OCI-LY7 (cell line): ENCODE data around the gene FBXO47. TPM values are rescaled to one million over a fixed set of nuclear protein-coding genes. Genes with fewer than 3 reads are reported as not detected.

Experiments
- BruUV-seq: library from RNA; stranded (reverse); fragments of 400-500 nt; replicated peaks from 2 replicates; lab custom pipeline; 2021; lab: Mats Ljungman, UMichigan
- CTCF ChIA-PET: fragments of 300-600 bp; sonication (Branson Sonifier 250); formaldehyde crosslinking; loops from one replicate; lab custom pipeline; 2022; ENCODE audit warnings: antibody characterized with exemption; ENCODE audit not compliant: unreplicated experiment; lab: Charles Lee
- POLR2A ChIA-PET: fragments of 300-600 bp; sonication (Branson Sonifier 250); formaldehyde crosslinking; loops from one replicate; lab custom pipeline; 2022; ENCODE audit warnings: antibody characterized with exemption; lab: Charles Lee
- DNase-seq: peaks from one replicate; pipeline ENCODE4 v3.0.0-alpha.2; 2015; ENCODE audit warnings: low spot score
- H2AFZ ChIP-seq: fragments of 200-600 bp; sonication (generic), shearing (Covaris generic); 2 replicates; pipeline ENCODE4 v1.6.1; 2014; ENCODE audit warnings: mild to moderate bottlenecking, antibody characterized with exemption, low read length, moderate library complexity
- H3K27ac ChIP-seq: fragments of 200-600 bp; sonication (generic); 2 replicates; pipeline ENCODE4 v1.5.1; 2014; ENCODE audit warnings: mixed run types, low read depth, mild to moderate bottlenecking, moderate library complexity, low read length, inconsistent platforms; ENCODE audit not compliant: poor library complexity, severe bottlenecking
- H3K36me3 ChIP-seq: fragments of 200-600 bp; sonication (generic); 2 replicates; pipeline ENCODE4 v1.6.1; 2014; ENCODE audit warnings: mild to moderate bottlenecking, antibody characterized with exemption, low read length, moderate library complexity, mixed read lengths; ENCODE audit not compliant: insufficient read depth
- H3K4me1 ChIP-seq: fragments of 200-600 bp; sonication (generic); 2 replicates; pipeline ENCODE4 v1.5.1; 2014; ENCODE audit warnings: mild to moderate bottlenecking, low read length; ENCODE audit not compliant: insufficient read depth, poor library complexity, severe bottlenecking
- H3K4me2 ChIP-seq: fragments of 200-600 bp; sonication (generic); 2 replicates; pipeline ENCODE4 v1.6.1; 2014; ENCODE audit warnings: mild to moderate bottlenecking, low read length
- H3K4me3 ChIP-seq: fragments of 200-600 bp; sonication (generic); 2 replicates; pipeline ENCODE4 v1.5.1; 2014; ENCODE audit warnings: mild to moderate bottlenecking, low read depth, low read length; ENCODE audit not compliant: poor library complexity, severe bottlenecking
- H3K79me2 ChIP-seq: fragments of 200-600 bp; sonication (generic); 2 replicates; pipeline ENCODE4 v1.6.1; 2016; ENCODE audit warnings: low read depth, mild to moderate bottlenecking, low read length, moderate library complexity, mixed read lengths; ENCODE audit not compliant: insufficient read depth
- H3K9me2 ChIP-seq: fragments of 200-600 bp; sonication (generic); 2 replicates; pipeline ENCODE4 v1.6.1; 2016; ENCODE audit warnings: mild to moderate bottlenecking, low read length, mixed read lengths; ENCODE audit not compliant: insufficient read depth
- H3K9me3 ChIP-seq: fragments of 200-600 bp; sonication (generic); 2 replicates; pipeline ENCODE4 v1.6.1; 2014; ENCODE audit warnings: mild to moderate bottlenecking, mixed run types, low read length, mixed read lengths
- H4K20me1 ChIP-seq: fragments of 200-600 bp; sonication (generic); 2 replicates; pipeline ENCODE4 v1.6.1; 2014; ENCODE audit warnings: mild to moderate bottlenecking, antibody characterized with exemption, low read length, moderate library complexity, mixed read lengths; ENCODE audit not compliant: insufficient read depth
- CTCF ChIP-seq: fragments of 200-600 bp; sonication (generic); conservative IDR thresholded peaks from 2 replicates; pipeline ENCODE4 v1.5.1; 2014; ENCODE audit warnings: mild to moderate bottlenecking, antibody characterized with exemption, low read length, moderate library complexity, mixed read lengths
- EZH2phosphoT487 ChIP-seq: fragments of 200-600 bp; sonication (generic); IDR thresholded peaks from 2 replicates; pipeline ENCODE4 v1.6.1; 2018; ENCODE audit warnings: low read depth, borderline replicate concordance, mild to moderate bottlenecking, mixed run types, antibody characterized with exemption, low read length, moderate library complexity, mixed read lengths
- intact Hi-C: fragments of 100-400 bp; cut with micrococcal nuclease; formaldehyde crosslinking; loops from one replicate; pipeline ENCODE4 v1.10.0; 2022; ENCODE audit not compliant: unreplicated experiment
- total RNA-seq, 2 experiments: library from RNA; depleted of rRNA in 1 of 2; stranded (reverse); fragments of >200 nt in 1 of 2; shearing (Covaris generic) in 1 of 2; gene quantifications; 2 replicates each; pipeline ENCODE4 v1.2.3, GENCODE V29; 2014 to 2022

FBXO47 gene
- total RNA-seq, 2 experiments from 2014 or later = 0.13 TPM; not detected in 1

GRCh38 chr17:38922538-38923297 is 44.5 kb downstream of the FBXO47 start:
- no peaks in the 10 kb centered on the region for H3K79me2 ChIP-seq
- POLR2A ChIA-PET = no interaction called here
- no peak overlapping the region for H2AFZ ChIP-seq
- H4K20me1 ChIP-seq = no peaks in the 10 kb centered on the region
- DNase-seq = no peak
- no peak overlapping the region for H3K4me3 ChIP-seq
- H3K9me2 ChIP-seq = no peaks in the 10 kb centered on the region
- H3K4me1 ChIP-seq = peaks cover 11% of the 10 kb centered on the region
- H3K36me3 ChIP-seq = peaks cover 29% of the 10 kb centered on the region
- no TSS peak for BruUV-seq
- no peaks in the 10 kb centered on the region for H3K9me3 ChIP-seq
- H3K27ac ChIP-seq = no peak overlapping the region
- H3K4me2 ChIP-seq = no peak overlapping the region
- no peak for TF ChIP-seq EZH2phosphoT487
- no peak for TF ChIP-seq CTCF
- intact Hi-C loops = no loop called here
- CTCF ChIA-PET = interaction anchor here (0.5 kb wide), 1 partner anchor 128 kb away, joined by 3 read pairs; no protein-coding TSS in a partner anchor

- BruUV-seq = no TSS peak
- no peak for DNase-seq
- intact Hi-C loops = no loop called here
- no peak overlapping the region for H3K27ac ChIP-seq
- no peaks in the 10 kb centered on the region for H3K79me2 ChIP-seq
- TF ChIP-seq CTCF (no peak), EZH2phosphoT487 (no peak)
- POLR2A ChIA-PET = interaction anchor here (1.0 kb wide), 1 partner anchor 69 kb away, joined by 3 read pairs; no protein-coding TSS in a partner anchor
- no peak overlapping the region for H2AFZ ChIP-seq
- peaks cover 36% of the 10 kb centered on the region for H3K36me3 ChIP-seq
- H3K4me1 ChIP-seq = peaks cover 11% of the 10 kb centered on the region
- no peaks in the 10 kb centered on the region for H3K9me2 ChIP-seq
- H3K9me3 ChIP-seq = no peaks in the 10 kb centered on the region
- H3K4me2 ChIP-seq = no peak overlapping the region
- no peaks in the 10 kb centered on the region for H4K20me1 ChIP-seq
- no peak overlapping the region for H3K4me3 ChIP-seq
- CTCF ChIA-PET = no interaction called here
These were observed 45.3 kb downstream of the FBXO47 start for GRCh38 chr17:38921756-38922411.
